BE2C (cell line): ENCODE data around the gene PTH1R.

Source experiments
- DNase-seq: peaks from one replicate; pipeline ENCODE4 v3.0.0-alpha.2; 2020
- H3K27me3 ChIP-seq: fragments of 250-450 bp; sonication (Bioruptor Pico); 2 replicates; pipeline ENCODE4 v1.5.1; 2020; ENCODE audit warnings: mild to moderate bottlenecking
- H3K36me3 ChIP-seq: fragments of 250-450 bp; sonication (Bioruptor Pico); 2 replicates; pipeline ENCODE4 v1.5.1; 2020; ENCODE audit warnings: mild to moderate bottlenecking
- H3K4me1 ChIP-seq: fragments of 250-450 bp; sonication (Bioruptor Pico); 2 replicates; pipeline ENCODE4 v1.5.1; 2020
- H3K4me3 ChIP-seq: 2 replicates; pipeline ENCODE4 v1.5.1; 2011; ENCODE audit warnings: low read depth, low read length
- H3K9me3 ChIP-seq: fragments of 250-450 bp; sonication (Bioruptor Pico); 2 replicates; pipeline ENCODE4 v1.5.1; 2020
- TF ChIP-seq, protein P1 (sequence below): IDR thresholded peaks from 2 replicates; pipeline ENCODE4 v1.5.1; 2012; ENCODE audit warnings: mild to moderate bottlenecking, low read depth, low read length

The PTH1R gene

DNA sequence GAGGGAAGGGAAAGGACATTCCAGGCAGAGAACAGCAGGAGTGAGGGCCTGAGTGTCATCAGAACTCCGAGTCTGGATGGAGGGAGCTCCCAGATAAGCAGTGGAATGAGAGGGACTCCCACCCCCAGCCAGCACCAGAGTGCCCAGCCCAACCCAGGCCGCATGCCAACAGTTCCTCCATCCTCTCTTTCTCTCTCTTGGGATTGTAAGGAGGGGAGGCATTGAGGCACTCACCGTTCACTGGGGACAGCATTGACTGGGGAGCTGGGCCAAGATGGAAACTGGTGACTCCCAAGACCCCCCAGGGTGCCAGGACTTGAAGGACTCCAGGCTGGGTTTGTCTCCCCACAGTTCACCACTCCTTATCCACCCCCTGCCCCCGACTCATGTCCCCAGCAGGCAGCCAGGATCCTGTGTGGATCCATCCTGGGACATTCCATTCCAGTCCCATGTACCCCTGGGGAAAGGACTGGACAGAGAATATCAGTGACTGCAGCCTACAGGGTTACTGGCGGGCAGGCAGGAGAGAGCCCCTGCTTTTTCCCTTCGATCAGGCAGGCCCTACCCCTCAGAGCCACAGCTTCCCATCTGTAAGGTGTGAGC, 15.7 kb downstream of the PTH1R start:
- TF ChIP-seq, protein P1, sequence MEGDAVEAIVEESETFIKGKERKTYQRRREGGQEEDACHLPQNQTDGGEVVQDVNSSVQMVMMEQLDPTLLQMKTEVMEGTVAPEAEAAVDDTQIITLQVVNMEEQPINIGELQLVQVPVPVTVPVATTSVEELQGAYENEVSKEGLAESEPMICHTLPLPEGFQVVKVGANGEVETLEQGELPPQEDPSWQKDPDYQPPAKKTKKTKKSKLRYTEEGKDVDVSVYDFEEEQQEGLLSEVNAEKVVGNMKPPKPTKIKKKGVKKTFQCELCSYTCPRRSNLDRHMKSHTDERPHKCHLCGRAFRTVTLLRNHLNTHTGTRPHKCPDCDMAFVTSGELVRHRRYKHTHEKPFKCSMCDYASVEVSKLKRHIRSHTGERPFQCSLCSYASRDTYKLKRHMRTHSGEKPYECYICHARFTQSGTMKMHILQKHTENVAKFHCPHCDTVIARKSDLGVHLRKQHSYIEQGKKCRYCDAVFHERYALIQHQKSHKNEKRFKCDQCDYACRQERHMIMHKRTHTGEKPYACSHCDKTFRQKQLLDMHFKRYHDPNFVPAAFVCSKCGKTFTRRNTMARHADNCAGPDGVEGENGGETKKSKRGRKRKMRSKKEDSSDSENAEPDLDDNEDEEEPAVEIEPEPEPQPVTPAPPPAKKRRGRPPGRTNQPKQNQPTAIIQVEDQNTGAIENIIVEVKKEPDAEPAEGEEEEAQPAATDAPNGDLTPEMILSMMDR: no peak

DNA sequence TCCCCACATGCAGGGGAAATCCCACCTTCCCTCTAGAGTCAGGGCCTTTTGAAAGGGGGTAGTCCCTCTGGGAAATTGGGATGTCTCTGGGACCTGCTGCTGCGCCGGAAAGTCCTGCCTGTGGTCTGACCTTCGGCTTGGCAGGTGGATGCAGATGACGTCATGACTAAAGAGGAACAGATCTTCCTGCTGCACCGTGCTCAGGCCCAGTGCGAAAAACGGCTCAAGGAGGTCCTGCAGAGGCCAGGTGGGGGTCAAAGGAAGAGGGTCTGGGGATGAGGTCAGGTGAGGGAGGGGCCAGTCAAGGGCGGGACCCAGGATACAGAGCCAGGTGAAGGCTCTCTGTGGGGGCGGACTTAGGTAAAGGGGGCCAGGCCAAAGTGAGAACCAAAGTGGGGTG, 16.2 kb downstream of the PTH1R start:
- Histone ChIP-seq H3K36me3 (no peaks in the 10 kb centered on the region), H3K9me3 (no peaks in the 10 kb centered on the region), H3K4me3 (no peak overlapping the region), H3K27me3 (no peaks in the 10 kb centered on the region), H3K4me1 (no peaks in the 10 kb centered on the region)
- TF ChIP-seq, protein P1: no peak
- DNase-seq: no peak

More for the DNA sequence above, 15.7 kb downstream of the PTH1R start:
- no peak for DNase-seq
- Histone ChIP-seq H3K27me3 (no peaks in the 10 kb centered on the region), H3K4me3 (no peak overlapping the region), H3K4me1 (no peaks in the 10 kb centered on the region), H3K36me3 (no peaks in the 10 kb centered on the region), H3K9me3 (no peaks in the 10 kb centered on the region)

DNA sequence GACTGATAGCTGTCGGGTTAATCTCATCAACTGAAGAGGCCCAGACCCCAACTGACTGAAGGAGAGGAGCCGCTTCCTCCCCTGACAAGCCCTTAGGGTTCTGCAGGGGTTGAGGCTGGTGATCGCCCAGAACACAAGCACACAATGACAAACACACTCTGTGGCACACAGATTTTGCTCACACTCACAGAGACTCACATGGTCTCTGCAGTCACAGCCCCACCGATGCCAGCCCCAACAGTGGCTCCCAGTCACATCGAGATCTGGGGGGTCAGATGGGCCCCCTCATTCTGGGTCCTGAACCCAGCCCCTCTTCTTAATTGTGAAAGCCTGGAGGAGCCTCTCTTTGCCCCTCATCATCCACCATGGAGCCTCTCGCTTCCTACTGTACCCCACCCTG, 16.7 kb downstream of the PTH1R start:
- Histone ChIP-seq H3K4me1 (no peaks in the 10 kb centered on the region), H3K4me3 (no peak overlapping the region), H3K36me3 (no peaks in the 10 kb centered on the region), H3K27me3 (no peaks in the 10 kb centered on the region), H3K9me3 (no peaks in the 10 kb centered on the region)
- TF ChIP-seq, protein P1: no peak
- DNase-seq: no peak

DNA sequence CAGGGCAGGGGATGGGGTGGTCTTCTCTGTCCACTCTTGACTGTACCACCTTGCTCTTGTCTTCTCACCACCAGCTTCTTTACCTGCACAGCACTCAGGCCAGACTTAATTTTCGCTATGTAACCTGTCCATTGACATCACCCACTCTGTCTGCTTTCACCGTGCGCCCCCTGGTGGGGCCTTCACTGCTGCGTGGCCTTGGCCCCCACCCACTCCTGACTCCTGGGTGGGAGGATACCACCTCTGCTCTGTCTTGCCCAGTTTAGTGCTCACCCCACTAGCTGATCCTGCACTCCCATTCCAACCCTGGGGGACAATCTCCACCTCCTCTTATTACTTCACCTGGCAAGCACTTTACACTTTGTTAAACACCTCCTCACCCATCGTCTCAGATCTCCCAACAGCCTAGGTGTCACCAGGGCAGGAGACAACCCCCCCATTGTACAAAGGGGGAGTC, 17.7 kb downstream of the PTH1R start:
- TF ChIP-seq, protein P1: peak; percentile 75
- Histone ChIP-seq H3K27me3 (no peaks in the 10 kb centered on the region), H3K4me1 (no peaks in the 10 kb centered on the region), H3K9me3 (no peaks in the 10 kb centered on the region), H3K36me3 (no peaks in the 10 kb centered on the region), H3K4me3 (no peak overlapping the region)
- peak; percentile 66 for DNase-seq

DNA sequence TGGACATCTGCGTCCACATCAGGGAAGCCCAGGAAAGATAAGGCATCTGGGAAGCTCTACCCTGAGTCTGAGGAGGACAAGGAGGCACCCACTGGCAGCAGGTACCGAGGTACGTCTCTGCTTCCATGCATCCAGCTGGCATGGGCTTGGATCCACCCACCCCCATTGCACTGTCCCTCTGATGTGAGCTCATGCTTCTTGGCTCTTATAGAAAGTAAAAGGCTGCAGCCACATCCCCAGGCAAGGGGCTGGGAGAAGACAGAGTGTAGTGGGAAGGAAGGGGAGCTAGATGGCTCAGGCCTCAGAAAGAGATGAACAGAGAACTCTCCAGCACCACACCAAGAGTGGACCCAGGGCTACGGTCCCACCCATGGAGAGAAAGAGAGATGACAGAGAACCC, 18.2 kb downstream of the PTH1R start:
- Histone ChIP-seq H3K36me3 (no peaks in the 10 kb centered on the region), H3K27me3 (no peaks in the 10 kb centered on the region), H3K4me3 (no peak overlapping the region), H3K4me1 (no peaks in the 10 kb centered on the region), H3K9me3 (no peaks in the 10 kb centered on the region)
- DNase-seq: no peak
- TF ChIP-seq, protein P1: no peak

DNA sequence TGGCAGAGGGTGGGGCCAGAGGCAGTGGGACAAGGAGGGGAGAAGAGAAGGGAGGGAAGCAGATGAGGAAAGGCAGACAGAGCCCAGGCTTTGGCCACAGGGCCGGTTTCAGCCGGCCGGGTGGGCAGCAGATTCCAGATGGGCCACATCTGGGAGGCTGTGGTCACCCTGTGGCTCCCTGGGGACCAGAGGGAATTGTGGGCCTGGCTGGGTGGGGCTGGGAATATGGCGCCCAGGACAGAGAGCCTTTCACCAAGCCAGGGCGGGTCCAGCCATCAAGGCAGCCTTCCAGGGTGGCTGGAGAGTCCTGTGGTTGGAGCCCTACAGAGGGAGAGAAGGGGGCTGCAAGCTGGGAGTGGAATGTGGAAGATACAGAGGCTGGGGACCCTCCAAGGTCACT, 18.9 kb downstream of the PTH1R start:
- Histone ChIP-seq H3K4me3 (no peak overlapping the region), H3K4me1 (no peaks in the 10 kb centered on the region), H3K27me3 (no peaks in the 10 kb centered on the region), H3K9me3 (no peaks in the 10 kb centered on the region), H3K36me3 (no peaks in the 10 kb centered on the region)
- no peak for DNase-seq
- TF ChIP-seq, protein P1: no peak
